Neuronal stem cell (in vitro differentiated cells): ENCODE results near the gene RAMP3.
A peak's percentile ranks its signal among the peaks of the same experiment; 100 is the strongest.

ENCODE experiments used
- DNase-seq: peaks from one replicate; pipeline ENCODE4 v3.0.0-alpha.2; 2013; ENCODE audit warnings: low spot score
- H2AFZ ChIP-seq: one replicate; pipeline ENCODE4 v1.6.1; 2013; ENCODE audit warnings: mild to moderate bottlenecking, low read length, inconsistent platforms
- H2AK5ac ChIP-seq: 2 replicates; pipeline ENCODE4 v1.6.1; 2013; ENCODE audit warnings: low read depth, mild to moderate bottlenecking, inconsistent platforms, low read length, moderate library complexity, mixed read lengths
- H2BK120ac ChIP-seq: 2 replicates; pipeline ENCODE4 v1.6.1; 2013; ENCODE audit warnings: low read depth, mild to moderate bottlenecking, inconsistent platforms, low read length, moderate library complexity, mixed read lengths
- H2BK12ac ChIP-seq: one replicate; pipeline ENCODE4 v1.6.1; 2013; ENCODE audit warnings: low read length, inconsistent platforms
- H2BK15ac ChIP-seq: 2 replicates; pipeline ENCODE4 v1.6.1; 2013; ENCODE audit warnings: mild to moderate bottlenecking, low read length, inconsistent platforms, mixed read lengths
- H2BK5ac ChIP-seq: one replicate; pipeline ENCODE4 v1.6.1; 2013; ENCODE audit warnings: inconsistent platforms, mild to moderate bottlenecking, low read length, moderate library complexity
- H3K14ac ChIP-seq: one replicate; pipeline ENCODE4 v1.6.1; 2013; ENCODE audit warnings: low read length, inconsistent platforms
- H3K18ac ChIP-seq: 2 replicates; pipeline ENCODE4 v1.6.1; 2013; ENCODE audit warnings: low read length, inconsistent platforms
- H3K23ac ChIP-seq: 2 replicates; pipeline ENCODE4 v1.6.1; 2013; ENCODE audit warnings: low read depth, mild to moderate bottlenecking, mixed read lengths, low read length, inconsistent platforms; ENCODE audit not compliant: poor library complexity
- H3K27ac ChIP-seq: replicated peaks from 3 replicates; pipeline ENCODE4 v1.5.1; 2013; ENCODE audit warnings: low read length, inconsistent platforms
- H3K27me3 ChIP-seq, 3 experiments: 2 replicates each; pipeline ENCODE4 v1.6.1; 2013; ENCODE audit warnings: low read length in 3 of 3, mild to moderate bottlenecking in 2 of 3, inconsistent platforms in 1 of 3, low read depth in 1 of 3, mixed read lengths in 1 of 3, moderate library complexity in 1 of 3; ENCODE audit not compliant: control insufficient read depth in 3 of 3, insufficient read depth in 3 of 3
- H3K36me3 ChIP-seq, 2 donors: replicated peaks in 1 of 2; 2 replicates each; pipeline ENCODE4 v1.6.1; 2013; ENCODE audit warnings: low read length in 2 of 2; ENCODE audit not compliant: control insufficient read depth in 2 of 2, insufficient read depth in 2 of 2
- H3K4ac ChIP-seq: 2 replicates; pipeline ENCODE4 v1.6.1; 2013; ENCODE audit warnings: inconsistent platforms, mild to moderate bottlenecking, low read length, moderate library complexity
- H3K4me1 ChIP-seq, 2 donors: 1 replicate in 1 of 2; 2 replicates in 1 of 2; pipeline ENCODE4 v1.6.1; 2013; ENCODE audit warnings: low read length in 2 of 2, low read depth in 1 of 2; ENCODE audit not compliant: control insufficient read depth in 2 of 2, insufficient read depth in 1 of 2
- H3K4me2 ChIP-seq: one replicate; pipeline ENCODE4 v1.6.1; 2013; ENCODE audit warnings: mild to moderate bottlenecking, low read length, inconsistent platforms; ENCODE audit not compliant: insufficient read depth, poor library complexity, severe bottlenecking
- H3K4me3 ChIP-seq, 2 donors: 2 replicates each; pipeline ENCODE4 v1.5.1; 2013; ENCODE audit warnings: low read length in 2 of 2, mild to moderate bottlenecking in 2 of 2, inconsistent platforms in 1 of 2, moderate library complexity in 1 of 2
- H3K79me1 ChIP-seq: one replicate; pipeline ENCODE4 v1.6.1; 2013; ENCODE audit warnings: low read depth, mild to moderate bottlenecking, inconsistent platforms, low read length, moderate library complexity
- H3K9ac ChIP-seq: one replicate; pipeline ENCODE4 v1.6.1; 2013; ENCODE audit warnings: mild to moderate bottlenecking, low read depth, low read length, inconsistent platforms; ENCODE audit not compliant: poor library complexity
- H3K9me3 ChIP-seq, 2 donors: replicated peaks in 1 of 2; 2 replicates each; pipeline versions ENCODE3 to v1.6.1; 2013; ENCODE audit warnings: low read length in 2 of 2, mild to moderate bottlenecking in 2 of 2, inconsistent platforms in 1 of 2, low read depth in 1 of 2, mixed read lengths in 1 of 2, moderate library complexity in 1 of 2; ENCODE audit not compliant: control insufficient read depth in 2 of 2, insufficient read depth in 1 of 2
- H4K8ac ChIP-seq: one replicate; pipeline ENCODE4 v1.6.1; 2013; ENCODE audit warnings: low read depth, mild to moderate bottlenecking, inconsistent platforms, low read length, moderate library complexity
- H4K91ac ChIP-seq: one replicate; pipeline ENCODE4 v1.6.1; 2013; ENCODE audit warnings: low read length, low read depth, mild to moderate bottlenecking, inconsistent platforms; ENCODE audit not compliant: poor library complexity
- WGBS, 2 donors: extraction: QIAGEN DNeasy Blood & Tissue Kit; methylation state at CpG; one replicate each; pipeline ENCODE4 v1.1.7; 2013; ENCODE audit warnings: missing lambda C conversion rate in 2 of 2, mixed read lengths in 1 of 2; ENCODE audit not compliant: insufficient read length in 2 of 2, insufficient replicate concordance in 1 of 2; ENCODE audit errors: extremely low coverage in 2 of 2; 5-methylcytosine and 5-hydroxymethylcytosine counted together

RAMP3 gene

GRCh38 chr7:45216622-45217165 lies 59.1 kb downstream of the RAMP3 start:
- H3K18ac ChIP-seq = no peak overlapping the region
- no peak overlapping the region for H4K91ac ChIP-seq
- H3K79me1 ChIP-seq = no peaks in the 10 kb centered on the region
- no peak overlapping the region for H3K4ac ChIP-seq
- no peak for DNase-seq
- H3K27ac ChIP-seq = no peak overlapping the region
- no peak overlapping the region for H3K9ac ChIP-seq
- H3K23ac ChIP-seq = no peak overlapping the region
- H3K4me2 ChIP-seq = no peak overlapping the region
- no CpG with 5 or more reads among the region's 11 CpGs for WGBS, 2 donors
- H2BK15ac ChIP-seq = no peak overlapping the region
- no peak overlapping the region for H3K14ac ChIP-seq
- H3K4me1 ChIP-seq = peaks cover 0 to 15% of the 10 kb centered on the region in 2 donors
- no peaks in the 10 kb centered on the region for H3K36me3 ChIP-seq
- H2AFZ ChIP-seq = no peak overlapping the region
- no peak overlapping the region for H2BK120ac ChIP-seq
- no peak overlapping the region for H2AK5ac ChIP-seq
- H4K8ac ChIP-seq = no peak overlapping the region
- H2BK12ac ChIP-seq = no peak overlapping the region
- H3K27me3 ChIP-seq = no peaks in the 10 kb centered on the region
- H3K9me3 ChIP-seq = no peaks in the 10 kb centered on the region
- no peak overlapping the region for H2BK5ac ChIP-seq
- no peak overlapping the region for H3K4me3 ChIP-seq

- Histone ChIP-seq H3K4me3 (no peak overlapping the region), H2BK5ac (no peak overlapping the region), H3K9me3 (no peaks in the 10 kb centered on the region), H2BK15ac (no peak overlapping the region), H3K4ac (no peak overlapping the region), H2AFZ (no peak overlapping the region), H2BK120ac (no peak overlapping the region), H3K36me3 (no peaks in the 10 kb centered on the region), H3K23ac (peak overlapping the region; percentile 77), H4K8ac (no peak overlapping the region), H3K79me1 (no peaks in the 10 kb centered on the region), H3K14ac (peak overlapping the region; percentile 78), H3K9ac (no peak overlapping the region), H2BK12ac (no peak overlapping the region), H3K4me1 (peaks cover 0 to 15% of the 10 kb centered on the region in 2 donors), H3K18ac (no peak overlapping the region), H2AK5ac (no peak overlapping the region), H4K91ac (no peak overlapping the region), H3K4me2 (no peak overlapping the region), H3K27ac (no peak overlapping the region), H3K27me3 (no peaks in the 10 kb centered on the region)
- DNase-seq = no peak
- no CpG with 5 or more reads among the region's 6 CpGs for WGBS, 2 donors
Observed at GRCh38 chr7:45217358-45217757, 59.8 kb downstream of the RAMP3 start.

- H3K36me3 ChIP-seq = no peaks in the 10 kb centered on the region
- no peak overlapping the region for H3K4me3 ChIP-seq
- no peak overlapping the region for H3K4ac ChIP-seq
- no peak for DNase-seq
- no peak overlapping the region for H2AK5ac ChIP-seq
- no peak overlapping the region for H2BK15ac ChIP-seq
- no CpG with 5 or more reads among the region's 12 CpGs for WGBS, 2 donors
- no peak overlapping the region for H2BK5ac ChIP-seq
- H3K4me1 ChIP-seq = peaks cover 0 to 15% of the 10 kb centered on the region in 2 donors
- H3K4me2 ChIP-seq = no peak overlapping the region
- H2BK12ac ChIP-seq = no peak overlapping the region
- no peak overlapping the region for H3K27ac ChIP-seq
- H3K9ac ChIP-seq = no peak overlapping the region
- no peak overlapping the region for H4K8ac ChIP-seq
- H3K27me3 ChIP-seq = no peaks in the 10 kb centered on the region
- H3K9me3 ChIP-seq = no peaks in the 10 kb centered on the region
- H4K91ac ChIP-seq = no peak overlapping the region
- H3K23ac ChIP-seq = no peak overlapping the region
- no peaks in the 10 kb centered on the region for H3K79me1 ChIP-seq
- no peak overlapping the region for H2AFZ ChIP-seq
- H2BK120ac ChIP-seq = no peak overlapping the region
- H3K14ac ChIP-seq = no peak overlapping the region
- H3K18ac ChIP-seq = no peak overlapping the region
Observed at GRCh38 chr7:45219130-45219529, 61.5 kb downstream of the RAMP3 start.

- no peak overlapping the region for H2BK120ac ChIP-seq
- no peak overlapping the region for H3K4me2 ChIP-seq
- H3K4ac ChIP-seq = no peak overlapping the region
- H2BK15ac ChIP-seq = no peak overlapping the region
- H2BK5ac ChIP-seq = no peak overlapping the region
- H3K23ac ChIP-seq = no peak overlapping the region
- no peak overlapping the region for H2BK12ac ChIP-seq
- H2AK5ac ChIP-seq = no peak overlapping the region
- H3K9ac ChIP-seq = no peak overlapping the region
- no peak overlapping the region for H3K18ac ChIP-seq
- H3K4me1 ChIP-seq = peaks cover 0 to 15% of the 10 kb centered on the region in 2 donors
- H3K14ac ChIP-seq = no peak overlapping the region
- no peak overlapping the region for H4K91ac ChIP-seq
- no peak overlapping the region for H3K4me3 ChIP-seq
- H3K79me1 ChIP-seq = peaks cover 2% of the 10 kb centered on the region
- H3K27me3 ChIP-seq = no peaks in the 10 kb centered on the region
- no peak overlapping the region for H4K8ac ChIP-seq
- peak overlapping the region; percentile 57 for H2AFZ ChIP-seq
- no peak for DNase-seq
- no peak overlapping the region for H3K27ac ChIP-seq
- no peaks in the 10 kb centered on the region for H3K9me3 ChIP-seq
- WGBS, 2 donors = no CpG with 5 or more reads among the region's 8 CpGs
- no peaks in the 10 kb centered on the region for H3K36me3 ChIP-seq
Observed at GRCh38 chr7:45219801-45220435, 62.3 kb downstream of the RAMP3 start.
